Natural killer cell (primary cell): ENCODE results near the gene ELMO1. TPM values are rescaled to one million over a fixed set of nuclear protein-coding genes. Genes with fewer than 3 reads are reported as not detected.

Source experiments
- ATAC-seq, 3 donors: fragments of 150-1000 bp in 2 of 3; fragments of 200-7000 bp in 1 of 3; cut with Tn5 transposase; 1 replicate in 1 of 3; 2 replicates in 2 of 3; pipeline ENCODE4 v1.10.0; 2021; ENCODE audit warnings: mild to moderate bottlenecking in 2 of 3, moderate library complexity in 2 of 3
- DNase-seq, 2 donors: peaks; one replicate each; pipeline versions ENCODE4 v3.0.0 to v3.0.0-alpha.2; 2013 to 2021; ENCODE audit warnings: mixed read lengths in 1 of 2
- H3K27ac ChIP-seq: one replicate; pipeline ENCODE4 v1.5.1; 2013; ENCODE audit warnings: mild to moderate bottlenecking, low read length
- H3K27me3 ChIP-seq: one replicate; pipeline ENCODE4 v1.6.1; 2013; ENCODE audit warnings: low read length; ENCODE audit not compliant: control insufficient read depth, insufficient read depth
- H3K36me3 ChIP-seq: one replicate; pipeline ENCODE4 v1.6.1; 2013; ENCODE audit warnings: low read length; ENCODE audit not compliant: control insufficient read depth, insufficient read depth
- H3K4me1 ChIP-seq: one replicate; pipeline ENCODE4 v1.6.1; 2013; ENCODE audit warnings: low read length; ENCODE audit not compliant: control insufficient read depth, insufficient read depth
- H3K4me3 ChIP-seq: one replicate; pipeline ENCODE4 v1.5.1; 2013; ENCODE audit warnings: low read length
- H3K9me3 ChIP-seq: one replicate; pipeline ENCODE4 v1.6.1; 2013; ENCODE audit warnings: low read length; ENCODE audit not compliant: control insufficient read depth, insufficient read depth
- H3K27ac Mint-ChIP-seq, 2 donors: one replicate each; pipeline ENCODE4 v1.8.0; 2022; ENCODE audit warnings: mild to moderate bottlenecking in 2 of 2, mixed read lengths in 2 of 2, moderate library complexity in 1 of 2
- H3K27me3 Mint-ChIP-seq, 2 donors: one replicate each; pipeline ENCODE4 v1.8.0; 2022; ENCODE audit warnings: low read depth in 2 of 2, mixed read lengths in 2 of 2
- H3K36me3 Mint-ChIP-seq: one replicate; pipeline ENCODE4 v1.8.0; 2022; ENCODE audit warnings: mixed read lengths
- H3K4me1 Mint-ChIP-seq, 2 donors: one replicate each; pipeline ENCODE4 v1.8.0; 2022; ENCODE audit warnings: mixed read lengths in 2 of 2
- H3K4me3 Mint-ChIP-seq: one replicate; pipeline ENCODE4 v1.8.0; 2022; ENCODE audit warnings: mild to moderate bottlenecking, moderate library complexity, mixed read lengths
- H3K9me3 Mint-ChIP-seq, 2 donors: one replicate each; pipeline ENCODE4 v1.8.0; 2022; ENCODE audit warnings: mixed read lengths in 2 of 2
- CTCF ChIP-seq: fragments of 200-600 bp; IDR thresholded peaks from one replicate; pipeline ENCODE4 v1.8.0; 2022; ENCODE audit warnings: antibody characterized with exemption
- WGBS: methylation state at CpG from one replicate; pipeline ENCODE4 v1.1.7; 2013; ENCODE audit warnings: missing lambda C conversion rate; ENCODE audit not compliant: insufficient coverage; 5-methylcytosine and 5-hydroxymethylcytosine counted together
- intact Hi-C: fragments of 100-400 bp; cut with micrococcal nuclease; formaldehyde crosslinking; loops from one replicate; pipeline ENCODE4 v1.14.2; 2022
- total RNA-seq, 4 donors: library from RNA; stranded (reverse); fragments of 120-200 nt in 1 of 4; gene quantifications; one replicate each; pipeline versions ENCODE4 v1.2.3 to v1.2.4, GENCODE V29; 2013 to 2022

Gene ELMO1
- total RNA-seq, 3 donors from 2014 or later (not counting 1 experiment from before 2014, with no cell fraction given) = 127 to 147 (median 130) TPM

GRCh38 chr7:37429435-37429791 lies 19.3 kb downstream of the ELMO1 start:
- DNase-seq = no peak
- H3K4me1 Mint-ChIP-seq = peaks cover 54 to 61% of the 10 kb centered on the region in 2 donors
- H3K27ac Mint-ChIP-seq = no peak overlapping the region

GRCh38 chr7:37428681-37429434 lies 19.8 kb downstream of the ELMO1 start:
- no peak overlapping the region for H3K27ac Mint-ChIP-seq
- intact Hi-C loops = no loop called here
- no peak for ATAC-seq
- no peak overlapping the region for H3K4me3 ChIP-seq
- DNase-seq = no peak
- no peak overlapping the region for H3K27ac ChIP-seq
- 95% methylated on average over 3 of the region's 6 CpGs for WGBS
- H3K36me3 Mint-ChIP-seq = peaks cover 10% of the 10 kb centered on the region
- no peaks in the 10 kb centered on the region for H3K9me3 ChIP-seq
- H3K9me3 Mint-ChIP-seq = no peaks in the 10 kb centered on the region
- no peaks in the 10 kb centered on the region for H3K27me3 ChIP-seq
- H3K4me3 Mint-ChIP-seq = no peak overlapping the region
- H3K27me3 Mint-ChIP-seq = no peaks in the 10 kb centered on the region
- TF ChIP-seq CTCF = no peak
- H3K36me3 ChIP-seq = peaks cover 9% of the 10 kb centered on the region
- peaks cover 53 to 58% of the 10 kb centered on the region in 2 donors for H3K4me1 Mint-ChIP-seq
- H3K4me1 ChIP-seq = peaks cover 13% of the 10 kb centered on the region

More at GRCh38 chr7:37429435-37429791, 19.3 kb downstream of the ELMO1 start:
- no peak for ATAC-seq
- H3K9me3 Mint-ChIP-seq = no peaks in the 10 kb centered on the region
- Histone ChIP-seq H3K9me3 (no peaks in the 10 kb centered on the region), H3K4me1 (peaks cover 13% of the 10 kb centered on the region), H3K27me3 (no peaks in the 10 kb centered on the region), H3K27ac (no peak overlapping the region), H3K4me3 (no peak overlapping the region), H3K36me3 (peaks cover 9% of the 10 kb centered on the region)
- H3K36me3 Mint-ChIP-seq = peaks cover 10% of the 10 kb centered on the region
- no peak for TF ChIP-seq CTCF
- intact Hi-C loops = no loop called here
- H3K4me3 Mint-ChIP-seq = no peak overlapping the region
- H3K27me3 Mint-ChIP-seq = no peaks in the 10 kb centered on the region

- peaks cover 4% of the 10 kb centered on the region for H3K4me1 ChIP-seq
These were observed 21.3 kb downstream of the ELMO1 start for GRCh38 chr7:37427276-37427940.

More at GRCh38 chr7:37427276-37427940, 21.3 kb downstream of the ELMO1 start:
- H3K27me3 Mint-ChIP-seq = no peaks in the 10 kb centered on the region
- Histone ChIP-seq H3K27me3 (no peaks in the 10 kb centered on the region), H3K36me3 (peaks cover 9% of the 10 kb centered on the region), H3K4me3 (no peak overlapping the region), H3K9me3 (no peaks in the 10 kb centered on the region), H3K27ac (no peak overlapping the region)
- ATAC-seq (no peak), DNase-seq (no peak)
- WGBS = 71% methylated on average over 2 of the region's 2 CpGs
- TF ChIP-seq CTCF = no peak
- H3K4me1 Mint-ChIP-seq = peaks cover 42 to 47% of the 10 kb centered on the region in 2 donors
- intact Hi-C loops = no loop called here
- H3K36me3 Mint-ChIP-seq = peaks cover 10% of the 10 kb centered on the region
- no peak overlapping the region for H3K27ac Mint-ChIP-seq
- no peak overlapping the region for H3K4me3 Mint-ChIP-seq
- no peaks in the 10 kb centered on the region for H3K9me3 Mint-ChIP-seq
